GM21619 (cell line): ENCODE measurements around the gene RIN1.

Source experiments
- ATAC-seq: cut with Tn5 transposase; IDR thresholded peaks from one replicate; pipeline ENCODE4 v1.9.1; 2021; ENCODE audit not compliant: unreplicated experiment

RIN1 gene

DNA sequence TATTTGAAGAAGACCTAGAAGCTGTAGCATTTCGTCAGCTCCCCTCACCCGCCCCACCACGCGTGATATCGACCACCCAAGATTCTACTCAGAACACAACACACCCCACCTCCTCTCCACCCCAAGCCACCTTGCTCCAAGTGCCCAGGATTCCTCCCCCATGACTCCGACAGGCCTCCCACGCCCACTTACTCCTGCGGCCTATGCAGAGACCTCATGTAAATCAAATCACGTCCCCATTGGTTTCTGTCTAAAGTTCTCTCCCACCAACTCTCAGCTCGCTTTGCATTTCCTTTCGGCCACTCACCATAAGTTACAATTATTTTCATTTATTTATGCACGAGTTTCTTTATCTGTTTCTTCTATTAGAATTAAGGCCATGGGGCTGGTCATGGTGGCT is 33.6 kb downstream of the RIN1 start:
- ATAC-seq, result no peak

DNA sequence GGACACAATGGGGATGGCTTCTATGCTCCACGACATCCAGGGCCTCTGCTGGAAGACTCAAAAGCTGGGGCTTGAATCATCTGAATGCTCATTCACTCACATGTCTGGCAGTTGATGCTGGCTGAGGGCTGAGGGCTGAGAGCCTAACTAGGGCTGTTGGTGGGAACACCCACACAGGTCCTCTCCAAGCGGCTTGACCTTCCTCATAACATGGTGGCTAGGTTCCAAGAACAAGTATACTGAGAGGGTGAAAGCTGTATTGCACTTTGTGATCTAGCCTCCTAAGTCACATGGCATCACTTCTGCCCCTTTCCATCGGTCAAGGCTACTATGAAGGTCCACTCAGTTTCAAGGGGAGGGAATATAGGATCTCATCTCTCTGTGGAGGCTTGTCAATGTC is 37.0 kb downstream of the RIN1 start:
- no peak for ATAC-seq

DNA sequence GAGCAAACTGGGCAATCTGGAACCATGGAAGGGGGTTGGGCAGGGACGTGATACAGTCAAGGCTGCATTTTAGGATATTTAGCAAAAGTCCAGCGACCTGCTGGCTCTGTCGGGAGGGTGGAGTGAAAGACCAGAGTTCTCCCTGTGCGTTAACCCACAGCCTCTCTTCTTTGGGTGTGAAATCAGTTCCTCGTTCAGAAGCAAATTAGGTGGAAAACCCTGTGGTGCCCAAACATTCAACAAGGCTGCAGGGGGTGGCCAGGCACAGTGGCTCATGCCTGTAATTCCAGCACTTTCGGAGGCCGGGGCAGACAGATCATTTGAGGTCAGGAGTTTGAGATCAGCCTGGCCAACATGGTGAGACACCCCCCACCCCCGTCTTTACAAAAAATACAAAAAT is 38.6 kb downstream of the RIN1 start:
- ATAC-seq, result no peak

DNA sequence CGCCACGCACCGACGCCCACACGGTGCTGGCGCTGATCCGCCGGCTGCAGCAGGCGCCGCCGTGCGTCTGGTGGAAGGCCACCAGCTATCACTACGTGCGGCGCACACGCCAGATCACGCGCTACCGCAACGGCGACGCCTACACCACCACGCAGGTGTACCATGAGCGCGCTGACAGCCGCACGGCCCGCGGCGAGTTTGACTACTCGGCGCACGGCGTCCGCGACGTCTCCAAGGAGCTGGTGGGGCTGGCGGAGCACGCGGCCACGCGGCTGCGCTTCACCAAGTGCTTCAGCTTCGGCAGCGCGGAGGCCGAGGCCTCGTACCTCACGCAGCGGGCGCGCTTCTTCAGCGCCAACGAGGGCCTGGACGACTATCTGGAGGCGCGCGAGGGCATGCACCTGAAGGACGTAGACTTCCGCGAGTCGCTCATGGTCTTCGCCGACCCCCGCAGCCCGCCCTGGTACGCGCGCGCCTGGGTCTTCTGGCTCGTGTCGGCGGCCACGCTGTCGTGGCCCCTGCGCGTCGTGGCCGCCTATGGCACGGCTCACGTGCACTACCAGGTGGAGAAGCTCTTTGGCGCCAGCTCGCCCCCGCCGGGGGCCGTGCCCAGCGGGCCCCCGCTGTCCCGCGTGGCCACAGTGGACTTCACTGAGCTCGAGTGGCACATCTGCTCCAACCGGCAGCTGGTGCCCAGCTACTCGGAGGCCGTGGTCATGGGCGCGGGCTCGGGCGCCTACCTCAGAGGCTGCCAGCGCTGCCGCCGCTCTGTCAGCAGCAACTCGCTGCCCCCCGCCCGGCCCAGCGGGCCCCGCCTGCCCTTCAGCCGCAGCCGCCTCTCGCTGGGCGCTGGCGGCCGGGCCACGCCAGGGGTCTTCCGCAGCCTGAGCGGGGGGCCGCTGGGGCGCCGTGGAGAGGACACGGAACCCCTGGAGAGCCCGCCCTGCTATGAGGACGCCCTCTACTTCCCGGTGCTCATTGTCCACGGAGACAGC is 41.3 kb downstream of the RIN1 start:
- ATAC-seq, result no peak

DNA sequence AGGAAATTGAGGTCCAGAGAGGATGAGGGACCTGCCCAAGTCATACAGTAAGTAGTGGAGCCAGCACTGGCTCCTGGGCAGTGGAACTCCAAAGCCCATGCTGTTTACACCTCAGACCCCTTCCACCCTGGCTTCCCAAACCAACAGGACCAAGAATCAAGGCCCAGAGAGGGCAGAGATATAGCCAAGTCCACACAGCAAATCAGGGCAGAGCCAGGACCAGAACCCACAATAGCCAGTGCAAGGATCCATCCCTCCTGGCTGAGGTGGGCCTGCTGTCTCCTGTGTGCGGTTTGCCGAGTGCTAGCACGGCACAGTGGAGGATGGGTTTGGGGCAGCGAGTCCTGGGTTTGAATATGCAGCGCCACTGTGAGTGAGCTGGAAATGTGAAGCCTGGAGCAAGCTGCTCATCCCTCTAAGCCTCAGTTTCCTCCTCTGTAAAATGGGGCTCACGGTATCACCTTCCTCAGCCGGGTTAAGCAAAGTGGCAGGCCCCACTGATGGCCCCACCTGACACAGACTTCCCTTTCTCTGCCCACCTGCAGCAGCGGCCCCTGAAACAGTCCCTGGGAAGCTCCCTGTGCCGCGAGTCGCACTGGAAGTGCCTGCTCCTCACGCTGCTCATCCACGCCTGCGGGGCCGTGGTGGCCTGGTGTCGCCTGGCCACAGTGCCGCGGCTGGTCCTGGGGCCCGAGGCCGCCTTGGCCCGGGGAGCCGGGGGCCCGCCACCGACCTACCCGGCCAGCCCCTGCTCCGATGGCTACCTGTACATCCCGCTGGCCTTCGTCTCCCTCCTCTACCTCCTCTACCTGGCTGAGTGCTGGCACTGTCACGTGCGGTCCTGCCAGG is 42.2 kb downstream of the RIN1 start:
- no peak for ATAC-seq

DNA sequence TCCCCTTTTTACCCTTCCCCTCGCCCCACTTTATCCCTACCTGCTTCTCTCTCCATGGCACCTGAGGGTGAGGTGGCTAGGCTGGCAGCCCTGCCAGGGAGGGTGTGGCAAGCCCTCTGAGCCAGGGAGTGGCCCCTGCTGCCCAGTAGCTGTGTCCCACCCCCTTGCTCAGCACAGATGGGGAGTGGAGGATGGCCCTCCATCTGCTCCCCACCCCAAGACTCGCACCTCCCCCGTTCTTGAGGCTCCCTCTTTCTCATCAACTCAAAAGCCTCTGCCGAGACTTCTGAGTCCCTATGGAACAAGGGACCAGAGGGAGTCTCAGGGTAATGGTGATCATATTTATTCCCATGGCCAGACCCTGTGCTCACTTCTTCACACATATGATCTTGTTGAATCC is 42.9 kb downstream of the RIN1 start:
- ATAC-seq, result no peak

DNA sequence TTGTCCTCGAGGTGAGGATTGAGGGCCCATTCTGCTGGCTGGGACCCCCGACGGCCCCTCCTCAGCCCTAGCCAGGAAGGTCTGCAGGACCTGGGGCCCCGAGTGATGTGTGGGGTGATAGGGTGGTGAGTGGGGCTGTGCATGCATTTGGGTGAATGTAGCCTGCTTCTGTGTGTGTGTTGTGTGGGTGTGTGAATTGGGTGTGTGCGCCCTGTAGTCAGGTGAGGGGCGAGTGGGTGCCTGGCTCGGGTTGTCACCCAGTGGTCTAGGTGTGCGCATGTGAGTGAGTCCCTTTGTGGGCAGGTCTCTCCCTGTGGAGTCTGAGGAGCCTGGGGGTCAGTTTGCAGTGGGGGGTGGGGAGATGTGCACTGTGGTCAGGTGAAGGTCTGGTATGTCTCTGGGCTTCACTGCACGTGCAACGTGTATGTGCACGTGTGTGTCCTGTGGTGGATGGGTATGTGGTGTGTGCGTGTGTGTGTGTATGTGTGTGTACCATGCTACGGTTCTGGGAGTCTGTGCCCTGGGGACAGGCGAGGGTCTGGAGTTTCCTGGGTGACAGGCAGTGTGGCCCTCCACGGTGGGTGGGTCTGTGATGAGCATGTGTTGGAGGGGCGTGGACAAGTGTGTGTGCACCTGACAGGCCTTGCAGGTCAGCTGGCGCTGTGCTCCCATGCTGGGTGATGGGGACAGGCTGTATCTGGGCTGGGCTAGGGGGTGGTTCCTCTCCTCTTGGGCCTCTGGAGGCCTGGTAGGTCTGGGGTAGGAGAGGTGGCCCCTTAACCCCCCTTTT is 43.5 kb downstream of the RIN1 start:
- ATAC-seq, result no peak

DNA sequence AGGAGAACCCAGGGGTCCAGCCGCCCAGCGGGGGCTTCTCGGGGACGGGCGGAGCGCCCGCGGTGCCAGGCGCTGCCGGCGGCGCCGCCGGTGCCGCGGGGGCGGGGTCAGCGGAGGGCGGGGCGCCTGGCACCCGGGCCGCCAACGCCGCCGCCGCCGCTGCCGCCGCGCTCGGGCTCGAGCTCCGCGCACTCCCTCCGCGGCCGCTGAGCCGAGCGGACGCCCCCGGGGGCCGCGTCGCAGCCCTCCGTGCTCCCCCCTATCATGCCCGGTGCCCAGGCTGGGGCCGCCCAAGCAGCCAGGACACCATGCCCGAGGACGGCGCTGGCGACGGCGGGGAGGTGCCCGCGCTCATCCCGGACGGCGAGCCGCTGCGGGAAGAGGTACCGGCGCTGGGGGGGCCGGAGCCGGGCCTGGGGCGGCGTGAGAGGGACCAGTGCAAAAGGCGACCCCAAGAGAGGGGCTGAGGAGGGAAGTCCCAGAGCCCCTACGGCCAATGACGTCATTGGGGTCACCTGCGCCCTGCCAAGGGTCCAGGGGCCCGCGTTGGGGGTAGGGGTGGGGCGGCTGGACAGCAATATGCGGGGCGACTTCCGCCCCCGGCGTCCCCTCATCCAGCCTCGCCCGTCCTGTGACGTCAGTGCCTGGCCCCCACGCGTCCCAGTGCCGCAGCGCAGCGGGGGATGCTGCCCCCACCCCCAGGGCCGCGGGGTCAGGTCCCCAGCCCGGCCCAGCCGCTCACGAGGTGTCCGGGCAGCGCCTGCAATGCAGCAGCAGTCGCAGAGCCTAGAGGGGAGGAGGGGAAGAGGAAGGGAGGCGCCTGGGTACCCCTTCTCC is 44.3 kb downstream of the RIN1 start, which contains the start of gene TMEM151A:
Gene TMEM151A, plus strand, starts transcription at position 189 of the 837 bp plus-strand sequence. Its CDS starts 120 bp downstream, at position 309.
- ATAC-seq, result no peak

DNA sequence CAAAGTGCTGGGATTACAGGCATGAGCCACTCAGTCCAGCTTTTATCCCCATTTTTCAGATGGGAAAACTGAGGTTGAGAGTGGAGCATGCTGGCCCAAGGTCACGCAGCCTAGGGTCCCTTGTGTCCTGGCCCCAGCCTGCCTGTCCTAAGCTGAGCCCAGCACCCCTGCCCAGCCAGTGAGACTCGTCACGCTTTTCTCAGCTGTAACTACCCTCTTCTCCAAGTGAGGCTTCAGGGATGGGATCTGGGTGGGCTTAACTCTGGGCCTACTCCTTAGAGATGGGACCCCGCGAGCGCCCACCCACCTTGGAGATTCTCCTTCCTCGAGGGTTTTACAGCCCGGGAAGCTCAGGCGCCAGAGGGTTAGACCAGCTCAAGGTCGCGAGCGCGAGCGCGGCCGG is 44.9 kb downstream of the RIN1 start:
- no peak for ATAC-seq

DNA sequence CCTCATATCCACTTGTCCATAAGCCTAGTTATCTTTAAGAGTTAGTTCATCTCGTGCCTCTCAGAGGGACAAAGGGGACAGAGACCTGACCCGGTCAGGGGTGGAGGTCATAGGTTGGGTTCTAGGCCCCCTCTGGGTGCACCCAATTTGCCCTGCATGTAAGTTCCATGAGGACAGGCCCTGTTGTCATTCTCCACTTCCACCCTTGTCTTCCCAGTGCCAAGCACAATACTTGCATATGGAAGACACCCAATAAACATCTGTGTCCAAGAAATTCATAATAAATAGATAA is 46.0 kb downstream of the RIN1 start:
- ATAC-seq, result no peak

DNA sequence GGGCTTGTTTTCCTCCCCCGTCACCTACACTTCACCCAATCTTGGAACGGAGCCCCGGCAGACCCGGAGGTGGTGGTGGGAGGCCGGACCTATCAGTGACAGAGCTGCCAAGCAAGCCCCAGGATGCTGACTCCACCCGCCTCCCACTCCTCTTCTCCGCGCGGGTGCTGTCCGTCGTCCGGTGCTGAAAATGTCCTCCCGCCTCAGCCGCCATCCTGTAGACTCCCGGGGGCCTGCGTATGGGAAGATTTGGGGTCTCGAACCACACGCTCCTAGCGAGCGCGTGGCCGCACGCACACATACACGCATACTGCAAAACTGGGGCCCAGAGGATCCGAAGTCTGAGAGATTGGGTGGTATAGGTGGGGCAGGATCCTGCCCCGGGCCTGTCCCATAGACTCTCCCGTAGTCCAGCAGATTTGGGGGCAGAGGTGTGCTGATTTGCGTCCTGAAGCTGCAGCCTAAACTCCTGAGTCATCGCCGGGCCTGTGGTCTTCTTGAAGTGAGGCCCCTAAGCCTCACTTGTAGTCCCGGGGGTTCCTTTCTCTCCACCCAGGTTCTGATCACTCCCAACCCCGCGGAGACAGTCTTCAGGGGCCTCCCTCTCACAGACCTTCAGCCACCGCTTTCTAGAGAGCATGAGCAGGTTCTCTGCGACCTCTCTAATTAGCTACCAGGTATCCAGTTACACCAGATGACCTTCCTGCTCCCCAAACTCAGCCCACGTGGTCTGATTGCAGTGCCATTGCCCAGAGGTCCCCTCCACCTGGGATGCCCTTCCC is 46.5 kb downstream of the RIN1 start:
- ATAC-seq, result peak; percentile 36

DNA sequence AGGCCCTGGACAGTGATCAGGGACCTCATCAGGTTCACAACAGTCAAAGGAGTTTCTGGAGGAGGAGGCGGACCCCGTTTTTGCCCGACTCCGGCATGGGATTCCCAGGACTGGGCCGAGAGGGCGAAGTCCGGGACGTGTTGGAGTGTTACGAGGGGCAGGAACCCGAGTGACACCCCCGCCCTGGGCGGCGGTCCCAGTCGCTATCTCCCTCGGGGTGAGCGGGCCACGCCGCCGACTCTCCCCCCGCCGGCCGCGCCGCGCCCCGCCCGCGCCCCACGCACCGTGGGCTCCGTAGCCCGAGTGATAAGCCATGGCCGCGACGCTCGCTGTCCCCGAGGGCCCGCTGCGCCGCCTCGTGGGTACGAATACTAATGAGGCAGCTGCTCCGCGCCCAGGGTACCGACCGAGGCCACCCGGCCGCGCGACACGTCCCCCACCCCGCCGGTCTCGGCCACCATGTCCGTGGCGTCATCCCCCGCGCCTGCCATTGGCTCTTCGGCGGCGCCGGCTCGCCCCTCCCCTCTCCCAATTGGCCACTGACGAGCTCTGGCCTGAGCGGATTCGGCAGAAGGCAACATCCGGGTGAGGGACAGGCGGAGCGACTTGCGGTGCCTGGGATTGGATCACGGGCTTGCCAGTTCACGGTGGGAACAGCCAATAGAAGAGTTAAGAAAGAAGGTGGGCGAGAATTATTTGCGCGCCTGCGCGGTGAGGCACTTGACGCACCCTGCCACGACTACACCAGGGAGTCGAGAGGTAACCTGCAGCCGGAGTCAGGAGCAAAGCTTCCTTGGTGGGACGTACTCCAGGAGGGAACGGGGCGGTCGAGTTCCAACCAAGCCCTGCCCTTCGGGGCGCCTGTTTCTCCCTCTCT is 47.3 kb downstream of the RIN1 start, which contains the start of gene YIF1A:
Gene YIF1A, minus strand, starts transcription at position 473 of the 877 bp plus-strand sequence. Its CDS starts 158 bp downstream, at position 315.
- peak; percentile 87 for ATAC-seq

DNA sequence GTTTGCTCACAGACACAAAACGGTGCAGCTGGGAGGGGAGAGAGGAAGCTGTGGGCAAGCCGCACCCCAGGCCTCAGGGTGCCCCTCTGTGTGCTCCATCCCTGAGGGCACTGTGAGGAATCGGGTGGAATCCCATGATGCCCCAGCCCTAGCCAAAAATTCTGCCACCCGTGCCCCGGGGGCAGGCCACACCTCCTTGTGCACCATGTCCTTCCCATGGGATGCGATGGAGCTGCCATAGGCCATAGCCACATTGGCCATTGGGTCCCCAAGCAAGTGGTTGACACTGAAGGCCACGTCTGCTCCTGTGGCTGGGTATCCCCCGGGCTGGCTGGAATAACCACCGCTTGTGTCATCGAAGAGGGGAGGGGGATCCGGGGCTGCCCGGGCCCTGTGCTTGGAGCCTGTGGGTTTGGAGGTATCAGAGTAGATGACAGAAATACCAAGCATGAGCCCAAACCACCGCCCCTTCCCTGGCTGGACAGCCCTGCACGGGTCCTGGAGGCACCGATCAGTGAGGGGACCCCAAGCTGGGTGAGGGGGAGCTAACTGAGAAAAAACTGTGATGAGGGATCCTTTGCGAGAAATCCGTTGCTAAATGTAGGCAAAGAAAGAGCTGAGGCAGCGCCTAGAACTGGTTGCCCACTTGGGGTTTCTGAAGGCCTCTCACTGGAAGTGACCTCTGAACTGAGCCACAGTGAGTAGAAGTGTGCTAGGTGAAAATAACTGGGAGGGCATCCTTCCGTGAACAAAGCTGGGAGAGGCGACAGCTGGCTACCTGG is 48.2 kb downstream of the RIN1 start:
- ATAC-seq, result no peak

DNA sequence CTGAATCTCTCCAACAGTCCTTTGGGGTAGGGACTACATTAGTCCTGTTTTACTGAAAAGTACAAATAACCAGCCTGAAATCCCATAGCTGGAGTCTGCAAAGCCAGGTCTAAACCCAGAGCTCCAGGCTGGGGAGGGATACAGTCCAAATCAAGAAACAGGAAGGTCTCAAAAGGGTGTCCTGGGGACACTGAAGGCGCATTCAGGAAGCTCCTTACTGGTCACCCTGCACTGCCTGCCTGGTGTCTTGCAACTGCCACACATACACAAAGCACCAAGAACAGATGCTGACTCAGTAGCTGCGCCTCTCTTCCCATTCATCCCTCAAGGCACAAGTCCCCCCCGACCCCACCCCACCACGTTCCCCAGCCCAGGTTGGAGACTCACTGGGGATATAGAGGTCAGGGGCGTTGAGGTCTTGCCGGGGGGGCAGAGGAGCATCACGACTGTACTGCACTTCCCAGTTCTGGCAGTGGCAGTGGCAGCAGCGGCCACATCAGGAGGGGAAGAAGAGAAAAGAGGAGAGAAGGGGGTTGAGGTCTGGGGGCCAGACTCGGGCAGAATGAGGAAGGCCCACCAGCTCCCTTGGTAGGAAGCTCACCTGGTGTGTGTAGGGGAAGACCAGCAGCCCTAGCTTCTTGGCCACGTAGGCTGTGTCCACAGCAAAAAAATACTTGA is 48.9 kb downstream of the RIN1 start:
- ATAC-seq, result no peak

DNA sequence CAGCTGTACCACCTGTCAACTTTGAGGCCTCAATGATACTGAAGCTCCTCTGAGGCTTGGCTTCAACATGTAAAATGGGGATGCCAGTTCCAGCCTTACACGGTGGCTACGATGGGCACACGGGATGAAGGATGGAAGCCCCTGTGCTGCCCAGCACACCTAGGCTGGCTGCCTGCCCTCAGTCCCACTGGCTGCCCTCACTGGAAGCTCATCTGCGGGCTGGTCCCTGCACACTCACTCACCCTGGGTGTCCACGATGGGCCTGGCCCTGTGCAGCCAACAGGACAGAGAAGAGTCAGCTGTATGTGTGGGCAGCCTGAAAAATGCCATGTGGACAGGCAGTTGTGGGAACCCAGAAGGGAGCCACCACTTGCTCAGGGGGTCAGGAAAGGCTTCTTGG is 49.5 kb downstream of the RIN1 start:
- no peak for ATAC-seq

DNA sequence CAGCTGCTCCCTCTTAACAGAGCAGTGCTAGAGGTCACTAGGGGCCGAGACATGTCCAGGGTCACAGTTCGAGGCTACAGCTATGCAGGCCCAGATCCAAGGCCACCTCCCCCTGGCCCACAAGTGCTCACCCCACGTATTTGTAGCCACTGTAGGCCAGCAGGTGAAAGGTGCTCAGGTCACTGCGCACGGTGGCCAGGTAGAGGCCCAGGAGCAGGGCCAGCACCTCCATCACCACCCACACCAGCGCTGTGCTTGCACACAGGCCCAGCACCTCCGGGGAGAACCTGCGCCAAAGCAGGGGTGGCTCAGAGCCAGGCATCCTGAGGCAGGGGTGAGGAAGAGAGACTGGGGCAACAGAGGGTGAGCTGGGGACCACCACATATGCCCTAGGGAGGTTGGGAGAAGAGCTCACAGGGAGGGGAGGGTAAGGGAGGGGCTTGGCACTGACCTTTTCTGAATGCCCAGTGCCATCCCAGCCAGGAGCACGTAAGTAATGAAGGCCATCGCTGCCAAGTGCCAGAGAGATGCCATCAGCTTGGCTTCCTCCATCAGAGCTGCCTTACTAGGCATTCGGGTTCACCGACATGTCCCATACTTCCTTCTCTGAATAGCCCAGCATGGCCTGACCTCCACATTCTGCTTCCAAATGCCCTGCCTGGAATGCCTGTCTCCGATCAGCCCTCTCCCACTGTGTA is 50.8 kb downstream of the RIN1 start:
- ATAC-seq, result no peak
